CD4-positive, alpha-beta T cell (primary cell): Measurements from ENCODE around the gene RSPO3. TPM values are rescaled to one million over a fixed set of nuclear protein-coding genes. Genes with fewer than 3 reads are reported as not detected.

Experiments
- ATAC-seq: fragments of 200-7000 bp; cut with Tn5 transposase; one replicate; pipeline ENCODE4 v1.10.0; 2022; ENCODE audit warnings: mild to moderate bottlenecking; ENCODE audit not compliant: poor library complexity
- CTCF ChIA-PET: fragments of 350-600 bp; sonication (Branson Sonifier 250); formaldehyde crosslinking; loops from one replicate; lab custom pipeline; 2021; ENCODE audit warnings: antibody characterized with exemption, inconsistent platforms; lab: Charles Lee
- POLR2A ChIA-PET: fragments of 350-600 bp; sonication (Branson Sonifier 250); formaldehyde crosslinking; loops from one replicate; lab custom pipeline; 2021; ENCODE audit warnings: antibody characterized with exemption, inconsistent platforms; lab: Charles Lee
- DNase-seq, 14 experiments: peaks; one replicate each; pipeline ENCODE4 v3.0.0-alpha.2; 2013 to 2020; ENCODE audit warnings: mixed read lengths in 2 of 14
- H3K27ac ChIP-seq, 2 donors: one replicate each; pipeline versions ENCODE4 v1.5.1 to v1.7.0; 2013; ENCODE audit warnings: low read length in 2 of 2, low read depth in 1 of 2, mild to moderate bottlenecking in 1 of 2
- H3K27me3 ChIP-seq, 2 experiments: 1 replicate in 1 of 2; 2 replicates in 1 of 2; pipeline versions ENCODE4 v1.6.1 to v1.7.0; 2013; ENCODE audit warnings: low read length in 2 of 2, control low read depth in 1 of 2, mild to moderate bottlenecking in 1 of 2, moderate library complexity in 1 of 2; ENCODE audit not compliant: insufficient read depth in 2 of 2, control insufficient read depth in 1 of 2
- H3K36me3 ChIP-seq: one replicate; pipeline ENCODE4 v1.6.1; 2013; ENCODE audit warnings: low read length, control low read depth; ENCODE audit not compliant: insufficient read depth
- H3K4me1 ChIP-seq: one replicate; pipeline ENCODE4 v1.6.1; 2013; ENCODE audit warnings: low read length, control low read depth; ENCODE audit not compliant: insufficient read depth
- H3K4me3 ChIP-seq: one replicate; pipeline ENCODE4 v1.5.1; 2013; ENCODE audit warnings: mild to moderate bottlenecking, low read length, moderate library complexity
- H3K9me3 ChIP-seq, 2 experiments: 1 replicate in 1 of 2; 2 replicates in 1 of 2; pipeline versions ENCODE4 v1.6.1 to v1.7.0; 2013; ENCODE audit warnings: low read length in 2 of 2, mild to moderate bottlenecking in 2 of 2, control low read depth in 1 of 2, moderate library complexity in 1 of 2; ENCODE audit not compliant: control insufficient read depth in 1 of 2, insufficient read depth in 1 of 2
- H3K27ac Mint-ChIP-seq: one replicate; pipeline ENCODE4 v1.8.0; 2020; ENCODE audit warnings: mixed read lengths
- H3K27me3 Mint-ChIP-seq: one replicate; pipeline ENCODE4 v1.8.0; 2021; ENCODE audit warnings: mixed read lengths
- H3K36me3 Mint-ChIP-seq: one replicate; pipeline ENCODE4 v1.8.0; 2021; ENCODE audit warnings: low read depth, mixed read lengths
- H3K4me1 Mint-ChIP-seq: one replicate; pipeline ENCODE4 v1.8.0; 2021; ENCODE audit warnings: low read depth, mixed read lengths
- H3K4me3 Mint-ChIP-seq: one replicate; pipeline ENCODE4 v1.8.0; 2020; ENCODE audit warnings: mild to moderate bottlenecking, mixed read lengths
- H3K9me3 Mint-ChIP-seq: one replicate; pipeline ENCODE4 v1.8.0; 2020; ENCODE audit warnings: mixed read lengths
- CTCF ChIP-seq: fragments of 200-600 bp; IDR thresholded peaks from one replicate; pipeline ENCODE4 v1.8.0; 2022; ENCODE audit warnings: antibody characterized with exemption, mild to moderate bottlenecking
- intact Hi-C, 2 experiments: fragments of 100-400 bp; cut with DNase I in 1 of 2; cut with micrococcal nuclease in 1 of 2; formaldehyde crosslinking; loops; one replicate each; pipeline versions ENCODE4 v1.15.1 to v1.9.0; 2023 to 2025; cut with DNase I, micrococcal nuclease
- total RNA-seq, 174 experiments: library from RNA in 2 of 174; stranded (reverse) in 2 of 174; gene quantifications; one replicate each; pipeline ENCODE4 v1.2.3 and lab custom pipeline; 2021 to 2026

RSPO3 gene
- total RNA-seq, 2 experiments from 2014 or later, result not detected

- no peak for TF ChIP-seq CTCF
- Histone ChIP-seq H3K36me3 (no peaks in the 10 kb centered on the region), H3K9me3 (no peaks in the 10 kb centered on the region), H3K4me3 (no peak overlapping the region), H3K27me3 (peaks cover 0 to 5% of the 10 kb centered on the region in 2 experiments), H3K27ac (no peak overlapping the region), H3K4me1 (no peaks in the 10 kb centered on the region)
- H3K4me3 Mint-ChIP-seq, result no peak overlapping the region
- CTCF ChIA-PET, result no interaction called here
- no peaks in the 10 kb centered on the region for H3K4me1 Mint-ChIP-seq
- ATAC-seq, result no peak
- H3K36me3 Mint-ChIP-seq, result no peaks in the 10 kb centered on the region
- peaks cover 30% of the 10 kb centered on the region for H3K27me3 Mint-ChIP-seq
- H3K27ac Mint-ChIP-seq, result no peak overlapping the region
- H3K9me3 Mint-ChIP-seq, result no peaks in the 10 kb centered on the region
- no peak for DNase-seq
- intact Hi-C loops, result no loop called here
- POLR2A ChIA-PET, result no interaction called here
Measured at GRCh38 chr6:127243501-127243900, 125.0 kb downstream of the RSPO3 start.

Other genes with a start within 250 kb of the RSPO3 start
- 10 to 100 TPM; 12.5 to 14.1 TPM for gene RNF146, start 148.2 kb downstream of the RSPO3 start, total RNA-seq
- gene ECHDC1, start 224.9 kb downstream of the RSPO3 start, total RNA-seq, result 1 to 10 TPM; 6.5 to 7.4 TPM